Sigmoid colon (tissue), 7 donors: ENCODE data around the gene AACS. TPM values are rescaled to one million over a fixed set of nuclear protein-coding genes. Genes with fewer than 3 reads are reported as not detected.
"Not testable (repeated sequence)": the region's sequence is repeated elsewhere in the genome, so short reads cannot be mapped to it uniquely, and the experiment has no call there.

ENCODE experiments used
- DNase-seq: peaks from one replicate; pipeline ENCODE4 v3.0.0-alpha.2; 2019
- H3K27ac ChIP-seq, 4 donors: fragments of 200-600 bp; sonication (generic); one replicate each; pipeline ENCODE4 v1.5.1; 2016 to 2019; ENCODE audit warnings: mild to moderate bottlenecking in 1 of 4
- H3K27me3 ChIP-seq, 3 donors: fragments of 200-600 bp; sonication (generic); one replicate each; pipeline ENCODE4 v1.5.1; 2019; ENCODE audit warnings: mild to moderate bottlenecking in 1 of 3
- H3K36me3 ChIP-seq, 4 donors: fragments of 200-600 bp; sonication (generic); one replicate each; pipeline ENCODE4 v1.5.1; 2016 to 2019
- H3K4me1 ChIP-seq, 4 donors: fragments of 200-600 bp; sonication (generic); one replicate each; pipeline ENCODE4 v1.5.1; 2017 to 2019
- H3K4me3 ChIP-seq, 4 donors: fragments of 200-600 bp; sonication (generic); one replicate each; pipeline ENCODE4 v1.5.1; 2017 to 2019; ENCODE audit warnings: mild to moderate bottlenecking in 2 of 4, moderate library complexity in 1 of 4
- H3K9me3 ChIP-seq, 4 donors: fragments of 200-600 bp in 3 of 4; sonication (generic) in 3 of 4; one replicate each; pipeline versions ENCODE4 v1.5.1 to v1.6.1; 2013 to 2019
- EP300 ChIP-seq, 4 donors: sonication (generic); formaldehyde crosslinking; IDR thresholded peaks; one replicate each; pipeline ENCODE4 v1.6.1; 2017; ENCODE audit warnings: antibody characterized with exemption in 4 of 4
- POLR2A ChIP-seq, 2 donors: fragments of 450-650 bp; IDR thresholded peaks; one replicate each; pipeline ENCODE4 v1.6.1; 2016; ENCODE audit warnings: antibody characterized with exemption in 2 of 2, mild to moderate bottlenecking in 2 of 2, moderate library complexity in 2 of 2
- POLR2AphosphoS5 ChIP-seq, 4 donors: sonication (generic); formaldehyde crosslinking; IDR thresholded peaks; one replicate each; pipeline ENCODE4 v1.6.1; 2017; ENCODE audit warnings: antibody characterized with exemption in 4 of 4
- WGBS, 2 donors: extraction: QIAGEN DNeasy Blood & Tissue Kit; methylation state at CpG; one replicate each; pipeline ENCODE4 v1.1.7; 2013; 5-methylcytosine and 5-hydroxymethylcytosine counted together
- intact Hi-C: fragments of 100-400 bp; cut with DNase I; formaldehyde crosslinking; loops from one replicate; pipeline ENCODE4 v1.15.1; 2023
- polyA plus RNA-seq, 3 donors: library from polyadenylated mRNA; stranded (reverse); fragments of 200-250 nt; gene quantifications; one replicate each; pipeline ENCODE4 v1.2.3, GENCODE V29; 2013
- total RNA-seq, 4 donors: library from RNA; depleted of rRNA; stranded (reverse); fragments of >200 nt; gene quantifications; one replicate each; pipeline ENCODE4 v1.1.0, GENCODE V29; 2016
- TF ChIP-seq, protein P1 (sequence below), 4 experiments: fragments of 450-650 bp in 3 of 4; fragments of 200-600 bp in 1 of 4; IDR thresholded peaks; one replicate each; pipeline ENCODE4 v1.5.1; 2016 to 2019; ENCODE audit warnings: antibody characterized with exemption in 4 of 4, mild to moderate bottlenecking in 3 of 4, moderate library complexity in 2 of 4
- donor health status: healthy with polysubstance abuse.
- donor health status: Bipolar disorder and iron deficiency.
- donor health status: healthy.

The AACS gene
- total and polyA plus RNA-seq, 7 donors: 8.1 to 38.0 (median 12.7) TPM

DNA sequence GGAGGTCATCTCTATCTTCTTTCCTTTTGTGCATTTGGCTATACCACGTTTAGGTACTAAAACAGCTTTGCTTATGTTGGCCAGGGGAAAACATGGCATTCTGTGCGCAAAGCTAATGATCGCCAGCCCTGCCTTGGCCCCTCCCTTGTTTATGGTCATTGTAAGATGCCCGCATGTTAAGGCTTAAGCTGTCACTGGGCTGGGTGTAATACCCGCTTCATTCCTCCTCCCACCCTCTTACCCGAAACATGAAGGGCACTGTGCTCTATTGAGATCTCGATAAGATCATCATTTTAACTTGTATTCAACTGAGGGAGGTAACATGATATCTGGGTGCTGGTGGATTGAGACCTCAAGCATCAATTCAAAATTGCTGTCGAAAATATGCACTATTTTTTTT, 37.1 kb upstream of the AACS start:
- H3K27ac ChIP-seq: no peak overlapping the region
- intact Hi-C loops: no loop called here
- H3K4me1 ChIP-seq: no peaks in the 10 kb centered on the region
- H3K4me3 ChIP-seq: no peak overlapping the region
- TF ChIP-seq POLR2A (IDR thresholded peaks at IDR 0.05) (no peak), POLR2AphosphoS5 (IDR thresholded peaks at IDR 0.05) (no peak)
- TF ChIP-seq, protein P1, sequence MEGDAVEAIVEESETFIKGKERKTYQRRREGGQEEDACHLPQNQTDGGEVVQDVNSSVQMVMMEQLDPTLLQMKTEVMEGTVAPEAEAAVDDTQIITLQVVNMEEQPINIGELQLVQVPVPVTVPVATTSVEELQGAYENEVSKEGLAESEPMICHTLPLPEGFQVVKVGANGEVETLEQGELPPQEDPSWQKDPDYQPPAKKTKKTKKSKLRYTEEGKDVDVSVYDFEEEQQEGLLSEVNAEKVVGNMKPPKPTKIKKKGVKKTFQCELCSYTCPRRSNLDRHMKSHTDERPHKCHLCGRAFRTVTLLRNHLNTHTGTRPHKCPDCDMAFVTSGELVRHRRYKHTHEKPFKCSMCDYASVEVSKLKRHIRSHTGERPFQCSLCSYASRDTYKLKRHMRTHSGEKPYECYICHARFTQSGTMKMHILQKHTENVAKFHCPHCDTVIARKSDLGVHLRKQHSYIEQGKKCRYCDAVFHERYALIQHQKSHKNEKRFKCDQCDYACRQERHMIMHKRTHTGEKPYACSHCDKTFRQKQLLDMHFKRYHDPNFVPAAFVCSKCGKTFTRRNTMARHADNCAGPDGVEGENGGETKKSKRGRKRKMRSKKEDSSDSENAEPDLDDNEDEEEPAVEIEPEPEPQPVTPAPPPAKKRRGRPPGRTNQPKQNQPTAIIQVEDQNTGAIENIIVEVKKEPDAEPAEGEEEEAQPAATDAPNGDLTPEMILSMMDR (IDR thresholded peaks at IDR 0.05): no peak
- H3K36me3 ChIP-seq: peaks cover 0 to 4% (median 0%) of the 10 kb centered on the region in 4 donors
- H3K27me3 ChIP-seq: no peaks in the 10 kb centered on the region
- no peak for DNase-seq
- no peaks in the 10 kb centered on the region for H3K9me3 ChIP-seq
- WGBS, 2 donors: 88 to 94% methylated on average over 8 of the region's 8 CpGs

GRCh38 chr12:125029761-125030358, 35.4 kb upstream of the AACS start:
- intact Hi-C loops: no loop called here
- TF ChIP-seq, protein P1 (IDR thresholded peaks at IDR 0.05): no peak
- Histone ChIP-seq H3K27ac (no peak overlapping the region), H3K4me3 (no peak overlapping the region), H3K27me3 (no peaks in the 10 kb centered on the region), H3K4me1 (no peaks in the 10 kb centered on the region), H3K9me3 (no peaks in the 10 kb centered on the region), H3K36me3 (peaks cover 0 to 4% (median 0%) of the 10 kb centered on the region in 4 donors)
- DNase-seq: no peak
- 87 to 94% methylated on average over 7 of the region's 7 CpGs for WGBS, 2 donors

DNA sequence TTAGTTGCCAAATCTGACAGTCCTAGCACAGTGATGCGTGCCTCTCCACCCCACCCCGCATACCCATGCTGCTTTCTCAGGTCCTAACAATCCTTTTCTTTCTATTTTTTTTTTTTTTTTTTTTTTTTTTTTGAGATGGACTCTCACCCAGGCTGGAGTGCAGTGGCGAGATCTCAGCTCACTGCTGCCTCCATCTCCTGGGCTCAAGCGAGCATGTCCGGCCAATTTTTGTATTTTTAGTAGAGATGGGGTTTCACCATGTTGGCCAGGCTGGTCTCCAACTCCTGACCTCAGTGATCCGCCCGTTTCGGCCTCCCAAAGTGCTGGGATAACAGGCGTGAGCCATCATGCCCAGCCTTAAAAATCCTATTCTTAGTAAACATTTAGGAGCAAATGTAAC, 33.8 kb upstream of the AACS start:
- DNase-seq, intact Hi-C loops, H3K27me3 ChIP-seq, H3K4me1 ChIP-seq, H3K27ac ChIP-seq, H3K4me3 ChIP-seq, H3K36me3 ChIP-seq, H3K9me3 ChIP-seq: not testable (repeated sequence)
- 76 to 84% methylated on average over 9 of the region's 9 CpGs for WGBS, 2 donors

DNA sequence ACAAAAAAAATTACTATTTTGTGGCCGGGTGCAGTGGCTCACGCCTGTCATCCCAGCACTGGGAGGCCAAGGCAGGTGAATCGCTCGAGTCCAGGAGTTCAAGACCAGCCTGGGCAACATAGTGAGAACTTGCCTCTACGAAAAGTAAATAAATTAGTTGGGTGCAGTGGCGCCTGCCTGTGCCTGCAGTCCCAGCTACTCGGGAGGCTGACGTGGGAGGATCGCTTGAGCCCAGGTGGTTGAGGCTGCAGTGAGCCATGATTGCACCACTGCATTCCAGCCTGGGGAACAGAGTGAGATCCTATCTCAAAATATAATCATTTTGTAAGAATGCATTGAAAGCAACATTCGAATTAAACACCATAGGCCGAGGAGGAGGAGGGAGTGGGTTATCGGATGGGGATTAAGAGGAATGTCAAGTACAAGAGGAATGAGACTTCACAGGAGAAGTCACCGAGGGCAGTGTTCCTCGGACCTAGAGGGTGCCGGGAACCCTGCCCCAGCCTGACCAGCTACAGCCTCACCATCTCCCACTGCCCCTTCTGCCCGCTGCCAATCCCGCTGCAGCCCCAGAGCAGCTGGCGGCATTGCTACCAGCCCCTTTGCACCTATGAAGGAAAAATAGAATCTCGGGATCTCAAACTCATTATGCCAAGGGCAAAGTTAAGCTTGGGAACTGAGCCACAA, 32.6 kb upstream of the AACS start:
- Histone ChIP-seq H3K36me3 (no peaks in the 10 kb centered on the region), H3K4me3 (no peak overlapping the region), H3K27ac (no peak overlapping the region), H3K9me3 (no peaks in the 10 kb centered on the region), H3K4me1 (no peaks in the 10 kb centered on the region), H3K27me3 (no peaks in the 10 kb centered on the region)
- 87 to 90% methylated on average over 19 of the region's 19 CpGs for WGBS, 2 donors
- intact Hi-C loops: no loop called here
- TF ChIP-seq, protein P1 (IDR thresholded peaks at IDR 0.05): no peak
- TF ChIP-seq POLR2A (IDR thresholded peaks at IDR 0.05): no peak
- no peak for TF ChIP-seq POLR2AphosphoS5 (IDR thresholded peaks at IDR 0.05)
- no peak for TF ChIP-seq EP300 (IDR thresholded peaks at IDR 0.05)
- no peak for DNase-seq

DNA sequence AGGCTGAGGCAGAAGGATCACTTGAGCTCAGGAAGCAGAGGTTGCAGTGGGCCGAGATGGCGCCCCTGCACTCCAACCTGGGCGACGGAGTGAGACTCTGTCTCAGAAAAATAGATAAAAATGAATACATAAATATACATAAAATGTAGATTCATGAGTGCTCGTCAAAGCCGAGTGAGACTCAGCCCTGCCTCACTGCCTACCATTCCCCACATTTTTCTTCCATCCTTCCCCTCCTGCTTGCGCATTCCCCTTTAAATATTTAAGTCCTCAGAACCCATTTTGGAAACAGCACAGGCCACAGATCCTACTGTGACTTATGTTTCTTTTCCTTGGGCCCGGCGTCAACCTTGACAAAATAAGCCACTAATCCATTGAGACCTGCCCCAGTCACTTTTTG, 31.9 kb upstream of the AACS start:
- no peak overlapping the region for H3K4me3 ChIP-seq
- H3K4me1 ChIP-seq: no peaks in the 10 kb centered on the region
- no peaks in the 10 kb centered on the region for H3K9me3 ChIP-seq
- DNase-seq: no peak
- no peak overlapping the region for H3K27ac ChIP-seq
- 93 to 95% methylated on average over 9 of the region's 9 CpGs for WGBS, 2 donors
- intact Hi-C loops: no loop called here
- H3K36me3 ChIP-seq: no peaks in the 10 kb centered on the region
- H3K27me3 ChIP-seq: no peaks in the 10 kb centered on the region
- TF ChIP-seq EP300 (IDR thresholded peaks at IDR 0.05): no peak
- no peak for TF ChIP-seq POLR2AphosphoS5 (IDR thresholded peaks at IDR 0.05)
- TF ChIP-seq, protein P1 (IDR thresholded peaks at IDR 0.05): no peak
- TF ChIP-seq POLR2A (IDR thresholded peaks at IDR 0.05): no peak
